Measurements from ENCODE around the gene CENATAC.
A peak's percentile ranks its signal among the peaks of the same experiment; 100 is the strongest.
"Not testable (repeated sequence)": the region's sequence is repeated elsewhere in the genome, so short reads cannot be mapped to it uniquely, and the experiment has no call there.

Gene CENATAC

DNA sequence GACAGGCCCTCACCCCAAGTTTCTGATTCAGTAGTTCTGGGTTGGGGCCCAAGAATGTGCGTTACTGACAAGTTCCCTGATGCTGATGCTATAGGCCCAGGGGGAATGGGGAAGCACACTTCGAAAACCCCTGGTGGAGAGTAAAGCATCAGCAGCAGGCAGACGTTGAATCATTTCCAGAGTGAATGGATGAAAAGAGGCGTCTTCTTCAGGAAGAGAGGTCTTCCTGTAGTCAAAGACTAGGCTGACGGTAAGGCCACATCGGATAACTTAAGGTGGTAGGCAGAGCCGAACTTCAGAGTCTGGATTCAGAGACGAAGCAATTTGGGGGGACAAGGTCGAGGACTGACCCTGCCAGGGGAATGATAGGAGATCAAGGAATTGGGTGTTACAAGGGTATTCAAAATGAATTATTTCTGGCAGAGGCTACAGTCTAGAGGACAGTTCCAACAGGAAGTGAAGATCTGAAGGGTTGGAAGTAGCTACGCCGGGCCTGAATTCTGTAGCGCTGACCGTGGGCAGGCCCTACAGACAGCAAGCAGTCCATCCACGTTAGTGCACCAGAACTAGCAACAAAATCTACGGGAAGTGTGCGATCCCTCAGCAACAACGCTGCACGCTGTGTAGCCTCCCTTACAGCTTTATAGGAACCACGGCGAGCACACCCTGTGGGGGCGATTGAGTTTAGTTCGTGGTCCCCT lies 862 bp upstream of the CENATAC start:
- DNase-seq (ENCODE audit: low read depth), result no peak

GRCh38 chr11:118998388-118998717 lies 415 bp downstream of the CENATAC start:
- no peak for DNase-seq (ENCODE audit: low read depth)

- no peak for DNase-seq (ENCODE audit: low read depth)
Observed at GRCh38 chr11:118998822-118999221, 884 bp downstream of the CENATAC start.

DNA sequence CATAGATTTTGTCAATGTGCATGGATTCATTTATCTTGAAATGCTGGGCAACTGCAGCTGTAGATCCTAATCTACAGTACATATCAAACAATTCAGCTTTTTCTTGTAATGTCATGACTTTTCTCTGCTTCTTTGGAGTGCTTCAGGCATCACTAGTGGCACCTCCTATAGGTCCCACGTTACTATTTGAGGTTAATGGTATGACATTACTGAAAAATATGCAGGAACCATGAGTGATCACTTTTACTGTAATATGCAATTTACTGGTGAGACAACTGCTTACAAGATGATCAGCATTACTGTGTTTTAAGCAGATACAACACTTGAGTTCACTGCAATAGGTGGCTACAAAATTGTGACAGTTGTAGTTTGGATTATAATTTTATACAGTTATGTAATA lies 3.0 kb downstream of the CENATAC start:
- DNase-seq (ENCODE audit: low read depth), result no peak

- no peak for DNase-seq (ENCODE audit: low read depth)
Observed at GRCh38 chr11:119006656-119007055, 8.7 kb downstream of the CENATAC start.

DNA sequence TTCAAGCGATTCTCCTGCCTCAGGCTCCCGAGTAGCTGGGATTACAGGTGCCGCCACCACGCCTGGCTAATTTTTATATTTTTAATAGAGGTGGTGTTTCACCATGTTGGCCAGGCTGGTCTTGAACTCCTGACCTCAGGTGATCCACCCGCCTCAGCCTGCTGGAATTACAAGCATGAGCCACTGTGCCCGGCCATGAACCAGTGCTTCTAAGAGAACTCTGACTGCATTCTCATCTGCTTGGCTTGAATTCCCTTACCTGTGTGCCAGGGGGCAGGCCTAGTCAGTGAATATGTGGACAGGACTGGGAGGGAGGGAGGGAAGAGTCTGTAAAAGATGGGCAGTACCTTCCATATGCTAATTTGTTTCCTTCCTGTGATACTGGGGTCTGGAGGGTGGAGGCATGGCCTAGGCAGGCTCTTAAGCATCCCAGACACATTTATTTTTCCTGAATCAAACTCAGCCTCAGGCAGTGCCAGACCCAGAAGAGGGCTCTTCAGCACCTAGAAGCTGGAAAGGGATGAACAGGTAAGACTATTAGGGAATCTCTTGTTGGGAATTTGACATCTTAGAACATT lies 13.6 kb downstream of the CENATAC start:
- no peak for DNase-seq (ENCODE audit: low read depth)

GRCh38 chr11:119012629-119013170 lies 14.8 kb downstream of the CENATAC start:
- DNase-seq (ENCODE audit: low read depth), result no peak

- DNase-seq (ENCODE audit: low read depth), result no peak
Observed at GRCh38 chr11:119014209-119014924, 16.4 kb downstream of the CENATAC start.

GRCh38 chr11:119015054-119015611 lies 17.2 kb downstream of the CENATAC start:
- no peak for DNase-seq (ENCODE audit: low read depth)

GRCh38 chr11:119016216-119017009 lies 18.5 kb downstream of the CENATAC start:
- DNase-seq (ENCODE audit: low read depth), result no peak

GRCh38 chr11:119017377-119017776 lies 19.4 kb downstream of the CENATAC start:
- DNase-seq (ENCODE audit: low read depth), result not testable (repeated sequence)

- peak; percentile 91 for DNase-seq (ENCODE audit: low read depth)
Observed at GRCh38 chr11:119018074-119018938, 20.4 kb downstream of the CENATAC start, which contains the start of the genes RPS25 and TRAPPC4. TSS of gene RPS25 (minus strand) at chr11:119018343. CDS start at chr11:119018284, 59 bp downstream. TSS of gene TRAPPC4 (plus strand) at chr11:119018766. CDS start at chr11:119018796, 30 bp downstream.

DNA sequence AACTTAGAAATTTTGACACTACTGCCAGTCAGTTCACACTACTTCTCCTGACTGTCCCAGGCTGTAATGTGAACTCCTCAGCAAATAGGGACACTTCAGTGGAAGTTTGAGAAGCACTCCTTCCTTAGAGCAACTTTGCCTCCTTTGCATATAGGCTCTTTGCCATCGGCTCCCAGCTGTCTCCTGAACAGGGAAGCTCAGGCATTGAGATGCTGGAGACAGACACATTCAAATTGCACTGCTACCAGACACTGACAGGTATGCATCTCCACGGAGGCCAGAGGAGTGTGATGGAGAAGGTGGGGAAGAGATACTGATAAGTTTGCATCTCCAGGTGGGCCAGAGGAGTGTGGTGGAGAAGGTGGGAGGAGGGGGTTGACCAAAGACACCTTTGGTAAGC lies 22.1 kb downstream of the CENATAC start:
- DNase-seq (ENCODE audit: low read depth), result no peak

- no peak for DNase-seq (ENCODE audit: low read depth)
Observed at GRCh38 chr11:119021631-119022030, 23.7 kb downstream of the CENATAC start.

- DNase-seq (ENCODE audit: low read depth), result no peak
Observed at GRCh38 chr11:119023741-119024140, 25.8 kb downstream of the CENATAC start.

- DNase-seq (ENCODE audit: low read depth), result no peak
Observed at GRCh38 chr11:119024430-119025098, 26.6 kb downstream of the CENATAC start.

GRCh38 chr11:119025099-119025473 lies 27.1 kb downstream of the CENATAC start:
- no peak for DNase-seq (ENCODE audit: low read depth)

DNA sequence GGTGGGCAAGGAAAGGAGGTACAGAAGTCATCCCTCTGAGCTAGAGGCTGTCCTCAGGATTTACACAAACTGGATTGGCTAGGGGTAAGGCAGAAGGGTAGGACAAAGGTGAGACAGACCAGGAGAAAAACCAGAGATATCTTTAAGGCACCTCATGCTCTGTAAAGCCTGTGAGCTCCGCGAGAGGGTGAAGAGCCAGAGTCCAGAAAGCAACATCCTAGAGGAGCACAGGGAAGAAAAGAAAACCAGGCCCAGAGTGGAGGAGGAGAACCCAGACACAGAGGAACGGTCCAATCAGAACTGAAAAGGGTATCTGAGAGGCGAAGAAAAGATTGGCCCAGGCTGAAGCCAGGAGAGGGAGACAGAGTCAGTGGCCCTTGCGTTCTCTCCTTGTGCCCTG lies 27.6 kb downstream of the CENATAC start:
- DNase-seq (ENCODE audit: low read depth), result no peak

GRCh38 chr11:119025978-119026766 lies 28.2 kb downstream of the CENATAC start:
- DNase-seq (ENCODE audit: low read depth), result no peak
